ENCODE results near the gene APBB1. TPM values are rescaled to one million over a fixed set of nuclear protein-coding genes. Genes with fewer than 3 reads are reported as not detected.

Gene APBB1
- total RNA-seq, 1 donor from 2014 or later = 34.5 TPM

GRCh38 chr11:6418557-6419008, 311 bp downstream of the APBB1 start:
- H3K36me3 Mint-ChIP-seq (ENCODE audit: low read depth) = no peaks in the 10 kb centered on the region
- H3K27me3 Mint-ChIP-seq (ENCODE audit: low read depth) = peaks cover 2% of the 10 kb centered on the region
- peaks cover 6% of the 10 kb centered on the region for H3K4me1 Mint-ChIP-seq (ENCODE audit: low read depth)
- no peak for DNase-seq (ENCODE audit: low spot score)
- TF ChIP-seq CTCF (IDR thresholded peaks at IDR 0.05) = no peak
- H3K9me3 Mint-ChIP-seq (ENCODE audit: low read depth) = no peaks in the 10 kb centered on the region
- H3K4me3 Mint-ChIP-seq (ENCODE audit: unreplicated experiment) = no peak overlapping the region
- no peak overlapping the region for H3K27ac Mint-ChIP-seq (ENCODE audit: unreplicated experiment)

GRCh38 chr11:6417907-6418556, 862 bp downstream of the APBB1 start:
- Mint-ChIP-seq H3K36me3 (ENCODE audit: low read depth) (no peaks in the 10 kb centered on the region), H3K4me3 (ENCODE audit: unreplicated experiment) (no peak overlapping the region), H3K27ac (ENCODE audit: unreplicated experiment) (no peak overlapping the region), H3K27me3 (ENCODE audit: low read depth) (no peaks in the 10 kb centered on the region), H3K9me3 (ENCODE audit: low read depth) (no peaks in the 10 kb centered on the region), H3K4me1 (ENCODE audit: low read depth) (peaks cover 6% of the 10 kb centered on the region)
- no peak for DNase-seq (ENCODE audit: low spot score)
- no peak for TF ChIP-seq CTCF (IDR thresholded peaks at IDR 0.05)

- peaks cover under 1% of the 10 kb centered on the region for H3K36me3 Mint-ChIP-seq (ENCODE audit: low read depth)
- peaks cover 6% of the 10 kb centered on the region for H3K4me1 Mint-ChIP-seq (ENCODE audit: low read depth)
- H3K9me3 Mint-ChIP-seq (ENCODE audit: low read depth) = no peaks in the 10 kb centered on the region
- no peak overlapping the region for H3K27ac Mint-ChIP-seq (ENCODE audit: unreplicated experiment)
- no peak overlapping the region for H3K4me3 Mint-ChIP-seq (ENCODE audit: unreplicated experiment)
- no peaks in the 10 kb centered on the region for H3K27me3 Mint-ChIP-seq (ENCODE audit: low read depth)
- DNase-seq (ENCODE audit: low spot score) = no peak
- TF ChIP-seq CTCF (IDR thresholded peaks at IDR 0.05) = no peak
Observed at GRCh38 chr11:6415797-6416196, 3.1 kb downstream of the APBB1 start.

GRCh38 chr11:6414874-6415328, 4.0 kb downstream of the APBB1 start:
- DNase-seq (ENCODE audit: low spot score) = no peak
- Mint-ChIP-seq H3K4me1 (ENCODE audit: low read depth) (peaks cover 5% of the 10 kb centered on the region), H3K9me3 (ENCODE audit: low read depth) (no peaks in the 10 kb centered on the region), H3K4me3 (ENCODE audit: unreplicated experiment) (no peak overlapping the region), H3K27me3 (ENCODE audit: low read depth) (no peaks in the 10 kb centered on the region), H3K36me3 (ENCODE audit: low read depth) (peaks cover 4% of the 10 kb centered on the region), H3K27ac (ENCODE audit: unreplicated experiment) (no peak overlapping the region)
- TF ChIP-seq CTCF (IDR thresholded peaks at IDR 0.05) = no peak

- H3K9me3 Mint-ChIP-seq (ENCODE audit: low read depth) = no peaks in the 10 kb centered on the region
- no peaks in the 10 kb centered on the region for H3K4me1 Mint-ChIP-seq (ENCODE audit: low read depth)
- no peak for DNase-seq (ENCODE audit: low spot score)
- H3K36me3 Mint-ChIP-seq (ENCODE audit: low read depth) = peaks cover 6% of the 10 kb centered on the region
- TF ChIP-seq CTCF (IDR thresholded peaks at IDR 0.05) = no peak
- no peaks in the 10 kb centered on the region for H3K27me3 Mint-ChIP-seq (ENCODE audit: low read depth)
- H3K4me3 Mint-ChIP-seq (ENCODE audit: unreplicated experiment) = no peak overlapping the region
- no peak overlapping the region for H3K27ac Mint-ChIP-seq (ENCODE audit: unreplicated experiment)
Observed at GRCh38 chr11:6413791-6414201, 5.1 kb downstream of the APBB1 start.

Data from chondrocyte (in vitro differentiated cells).